ENCODE measurements around the gene SLC16A10. TPM values are rescaled to one million over a fixed set of nuclear protein-coding genes. Genes with fewer than 3 reads are reported as not detected.

SLC16A10 gene
- 10 to 100 TPM; 11.5 to 12.2 TPM for total RNA-seq

DNA sequence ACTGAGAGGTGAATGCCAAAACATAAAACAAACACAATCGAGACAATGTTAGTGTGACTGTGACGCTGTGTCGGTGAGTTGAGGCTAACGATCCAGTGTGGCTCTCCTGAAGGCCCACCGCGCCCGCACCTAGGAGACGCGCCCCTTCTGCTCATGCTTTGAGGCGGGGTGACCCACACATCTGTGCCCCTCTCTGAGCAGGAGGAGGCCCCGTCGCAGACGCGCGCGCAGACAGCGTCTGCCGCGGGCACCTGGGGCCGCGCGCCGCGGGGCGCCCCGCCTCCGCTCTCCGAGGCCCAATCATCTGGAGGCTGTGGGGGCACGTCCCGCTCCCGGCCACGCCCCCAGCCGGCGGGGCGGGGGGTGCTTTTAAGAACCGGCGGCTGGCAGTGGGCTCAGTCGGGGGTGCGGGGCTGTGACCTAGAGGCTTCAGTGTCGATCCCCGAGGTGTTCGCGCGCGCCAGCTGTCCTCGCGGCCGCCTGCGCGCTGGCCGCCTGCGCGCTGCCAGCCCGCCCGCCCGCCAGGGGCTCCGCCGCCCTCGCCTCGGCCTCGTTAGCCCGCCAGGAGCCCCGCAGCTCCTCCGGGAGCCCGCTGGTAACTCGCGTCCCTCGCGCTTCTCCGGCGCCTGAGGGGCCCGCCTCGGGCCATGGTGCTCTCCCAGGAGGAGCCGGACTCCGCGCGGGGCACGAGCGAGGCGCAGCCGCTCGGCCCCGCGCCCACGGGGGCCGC, at the start of gene SLC16A10:
SLC16A10 (plus strand) TSS at position 398 of the 730 bp plus-strand sequence; CDS start at position 648, 250 bp downstream.
- peaks cover 33% of the 10 kb centered on the region for H3K4me1 Mint-ChIP-seq (ENCODE audit: low read depth)
- H3K36me3 Mint-ChIP-seq (ENCODE audit: low read depth): no peaks in the 10 kb centered on the region
- H3K9me3 Mint-ChIP-seq: no peaks in the 10 kb centered on the region
- TF ChIP-seq CTCF (IDR thresholded peaks at IDR 0.05): no peak
- ATAC-seq: peak; percentile 92
- POLR2A ChIA-PET: interaction anchor here (0.6 to 1.4 kb wide), 6 partner anchors 9 to 396 kb away, joined by 3 to 5 read pairs (median 3); partner anchors contain the start of genes REV3L and RPF2
- DNase-seq: peak; percentile 87
- peaks cover 11% of the 10 kb centered on the region for H3K27me3 Mint-ChIP-seq
- peak within 1 kb of the TSS; percentile 79 for H3K27ac Mint-ChIP-seq
- H3K4me3 Mint-ChIP-seq: peak within 1 kb of the TSS; percentile 81
- intact Hi-C loops (cut with micrococcal nuclease): no loop called here
- CTCF ChIA-PET: interaction anchor here (1.0 kb wide), 1 partner anchor 126 kb away, joined by 3 read pairs; no protein-coding TSS in a partner anchor

GRCh38 chr6:111038534-111039252, 48.6 kb upstream of the SLC16A10 start:
- H3K36me3 Mint-ChIP-seq (ENCODE audit: low read depth): no peaks in the 10 kb centered on the region
- peaks cover 6% of the 10 kb centered on the region for H3K4me1 Mint-ChIP-seq (ENCODE audit: low read depth)
- CTCF ChIA-PET: interaction anchor here (1.0 to 1.2 kb wide), 4 partner anchors 10 to 172 kb away, joined by 3 to 4 read pairs (median 4); no protein-coding TSS in a partner anchor
- H3K27me3 Mint-ChIP-seq: peaks cover 2% of the 10 kb centered on the region
- H3K9me3 Mint-ChIP-seq: no peaks in the 10 kb centered on the region
- POLR2A ChIA-PET: interaction anchor here (1.3 kb wide), 1 partner anchor 33 kb away, joined by 3 read pairs; no protein-coding TSS in a partner anchor
- TF ChIP-seq CTCF (IDR thresholded peaks at IDR 0.05): no peak
- intact Hi-C loops (cut with micrococcal nuclease): no loop called here
- ATAC-seq (peak; percentile 88), DNase-seq (peak; percentile 51)
- H3K27ac Mint-ChIP-seq: no peak overlapping the region
- H3K4me3 Mint-ChIP-seq: no peak overlapping the region

DNA sequence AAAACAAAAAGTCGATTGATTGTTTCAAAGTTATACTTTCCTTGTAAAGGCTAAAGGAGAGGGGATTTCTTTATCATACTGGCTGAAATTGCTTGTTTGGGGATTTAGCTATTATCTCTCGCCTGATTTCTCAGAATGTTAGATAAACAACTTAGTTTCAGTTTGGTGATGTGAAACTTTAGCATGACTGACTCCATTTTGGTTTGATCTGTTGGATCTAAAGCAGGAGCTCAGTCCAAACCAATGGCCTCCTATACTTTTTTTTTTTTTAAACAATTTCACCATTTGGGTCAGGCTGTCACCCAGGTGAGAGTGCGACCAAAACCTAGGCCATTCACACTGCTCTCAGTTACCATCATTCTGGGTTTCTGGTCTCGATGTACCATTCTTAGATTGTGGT, 45.4 kb upstream of the SLC16A10 start:
- no peak for ATAC-seq
- no peak for DNase-seq
- no peaks in the 10 kb centered on the region for H3K9me3 Mint-ChIP-seq
- ChIA-PET CTCF (interaction anchor here (3.4 kb wide), 1 partner anchor 16 kb away, joined by 18 read pairs; no protein-coding TSS in a partner anchor), POLR2A (interaction anchor here (0.6 to 1.0 kb wide), 3 partner anchors 13 to 83 kb away, joined by 3 to 4 read pairs (median 4); partner anchors contain the start of gene GTF3C6)
- no peak for TF ChIP-seq CTCF (IDR thresholded peaks at IDR 0.05)
- peaks cover 6% of the 10 kb centered on the region for H3K4me1 Mint-ChIP-seq (ENCODE audit: low read depth)
- peaks cover 2% of the 10 kb centered on the region for H3K27me3 Mint-ChIP-seq
- intact Hi-C loops (cut with micrococcal nuclease): no loop called here
- no peak overlapping the region for H3K27ac Mint-ChIP-seq
- no peak overlapping the region for H3K4me3 Mint-ChIP-seq
- H3K36me3 Mint-ChIP-seq (ENCODE audit: low read depth): no peaks in the 10 kb centered on the region

GRCh38 chr6:111047244-111047643, 40.1 kb upstream of the SLC16A10 start:
- intact Hi-C loops (cut with micrococcal nuclease): no loop called here
- ATAC-seq: no peak

More at GRCh38 chr6:111047244-111047643, 40.1 kb upstream of the SLC16A10 start:
- no peaks in the 10 kb centered on the region for H3K4me1 Mint-ChIP-seq (ENCODE audit: low read depth)
- H3K36me3 Mint-ChIP-seq (ENCODE audit: low read depth): no peaks in the 10 kb centered on the region
- TF ChIP-seq CTCF (IDR thresholded peaks at IDR 0.05): no peak
- ChIA-PET POLR2A (no interaction called here), CTCF (interaction anchor here (2.2 kb wide), 1 partner anchor 10 kb away, joined by 8 read pairs; no protein-coding TSS in a partner anchor)
- H3K27ac Mint-ChIP-seq: no peak overlapping the region
- no peak overlapping the region for H3K4me3 Mint-ChIP-seq
- H3K27me3 Mint-ChIP-seq: no peaks in the 10 kb centered on the region
- no peaks in the 10 kb centered on the region for H3K9me3 Mint-ChIP-seq
- DNase-seq: no peak
